ENCODE measurements around the gene DOCK4.

DOCK4 gene

DNA sequence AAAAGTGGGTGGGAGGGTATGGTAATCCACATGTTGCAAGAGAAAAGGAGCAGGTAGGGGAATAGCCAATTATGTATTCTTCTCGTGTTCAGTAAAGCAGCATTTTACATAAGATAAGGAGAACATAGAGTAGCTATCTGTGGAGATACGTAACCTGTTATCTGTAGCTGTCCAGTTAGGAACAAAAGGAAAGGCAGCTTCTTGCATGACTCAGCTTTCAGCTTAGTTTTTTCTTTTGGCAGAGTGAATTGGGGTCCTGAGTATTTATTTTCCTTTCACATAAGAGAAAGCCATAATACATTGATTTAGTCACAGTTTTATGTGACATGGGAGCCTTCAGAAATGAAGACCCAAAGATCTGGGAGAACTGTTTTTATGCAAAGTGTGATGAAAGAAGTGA, 527.2 kb downstream of the DOCK4 start:
- no peak for DNase-seq (ENCODE audit: low read depth in 3 of 3)

DNA sequence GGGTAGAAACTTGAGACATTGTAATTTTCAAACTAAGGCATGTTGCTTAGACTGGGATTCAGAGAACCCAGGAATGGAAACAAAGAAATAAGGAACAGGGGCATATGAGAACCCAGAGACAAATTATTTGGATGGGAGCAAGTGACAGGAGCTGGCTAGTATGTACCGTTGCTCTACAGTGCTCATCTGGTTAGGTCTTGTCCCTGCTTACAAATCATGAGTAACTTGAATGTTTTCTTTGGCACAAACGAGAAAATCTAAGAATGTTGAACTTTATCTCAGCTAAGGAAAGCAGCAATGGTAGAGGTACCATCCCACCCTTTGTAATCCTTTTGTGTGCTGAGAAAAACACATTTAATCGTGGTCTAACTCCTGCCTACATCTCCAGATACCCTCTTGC, 527.9 kb downstream of the DOCK4 start:
- DNase-seq (ENCODE audit: low read depth in 3 of 3), result no peak

DNA sequence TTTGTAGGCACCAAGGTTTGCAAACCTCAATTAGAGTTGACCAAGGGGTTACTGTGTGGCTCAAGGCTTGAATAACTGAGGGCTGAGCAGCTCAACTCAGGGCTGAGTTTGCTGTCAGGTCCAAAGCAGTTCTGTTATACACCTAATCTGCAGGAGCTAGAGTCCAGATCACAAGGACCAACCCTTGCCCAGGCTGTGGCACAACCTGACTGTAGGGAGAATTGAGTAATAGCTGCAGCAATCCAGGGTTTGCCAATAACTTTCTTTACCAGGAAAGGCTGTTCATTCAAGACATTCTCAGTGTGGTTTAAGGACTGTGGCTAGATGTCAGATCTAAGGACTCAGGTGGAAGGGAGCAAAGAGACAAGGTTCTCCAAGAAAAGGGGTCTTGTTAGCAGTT, 528.4 kb downstream of the DOCK4 start:
- DNase-seq (ENCODE audit: low read depth in 3 of 3), result no peak

- DNase-seq (ENCODE audit: low read depth in 3 of 3), result no peak
Observed at GRCh38 chr7:111676811-111677210, 529.4 kb downstream of the DOCK4 start.

All from stimulated activated CD4-positive, alpha-beta T cell treated with anti-CD3 and anti-CD28 coated beads, TNF-alpha, amount 100 ng/mL, for 48 hours (primary cell).